ENCODE results near the gene CAMK2N1. TPM values are rescaled to one million over a fixed set of nuclear protein-coding genes. Genes with fewer than 3 reads are reported as not detected.

CAMK2N1 gene
- total RNA-seq, 1 donor from 2014 or later, result 7.7 TPM

- ATAC-seq, result no peak
Observed at GRCh38 chr1:20443703-20444586, 42.1 kb downstream of the CAMK2N1 start.

DNA sequence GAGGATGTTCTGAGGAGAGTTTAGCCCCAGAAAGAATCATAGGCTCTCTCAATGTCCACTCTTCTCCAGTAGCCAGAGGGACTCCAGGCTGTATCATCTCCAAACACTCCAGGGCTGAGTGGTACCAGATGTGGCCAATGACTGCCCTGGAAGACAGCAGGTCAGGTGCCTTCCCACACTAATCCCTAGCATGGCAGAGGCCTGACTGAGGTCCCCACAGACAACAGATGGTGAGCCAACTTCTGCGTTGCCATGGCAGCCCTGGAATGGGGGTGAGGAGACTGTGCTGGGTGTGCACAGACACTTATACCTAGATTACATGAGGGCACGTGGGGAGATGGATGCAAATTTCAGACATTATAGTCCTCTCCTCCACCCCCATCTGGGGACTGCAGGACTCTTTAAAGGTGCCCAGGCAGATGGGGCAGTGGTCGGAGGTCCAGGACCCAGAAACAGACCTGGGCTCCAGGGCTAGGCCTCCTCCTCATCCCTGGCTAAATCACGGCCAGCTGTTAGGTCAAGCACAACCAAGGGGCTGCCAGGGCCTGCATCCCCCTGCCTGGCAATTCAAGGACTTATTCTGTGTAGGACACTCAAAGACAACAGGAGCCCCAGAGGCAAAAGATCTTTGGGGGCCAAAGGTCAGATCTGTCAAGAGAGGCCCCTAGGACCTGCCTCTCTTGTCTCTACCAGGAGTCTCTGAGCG is 42.9 kb downstream of the CAMK2N1 start:
- ATAC-seq, result no peak

DNA sequence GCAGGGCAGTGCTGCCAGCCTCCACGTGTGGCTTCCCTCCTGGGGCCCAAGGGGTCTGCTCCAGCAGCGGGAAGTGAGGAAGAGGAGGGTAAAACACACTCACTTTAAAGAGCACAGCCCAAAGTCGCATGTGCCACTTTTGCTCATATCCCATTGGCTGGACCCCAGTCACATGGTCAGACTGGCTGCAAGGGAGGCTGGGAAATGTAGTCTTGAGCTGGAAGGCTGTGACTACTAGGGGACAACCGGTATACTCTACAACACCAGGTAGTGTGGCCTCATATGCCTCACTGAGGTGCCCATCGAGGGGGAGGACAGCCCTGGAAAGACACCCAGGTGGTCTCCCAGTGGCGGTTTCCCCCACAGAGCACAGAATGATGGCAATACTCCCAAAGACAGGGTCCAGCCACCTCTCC is 45.2 kb downstream of the CAMK2N1 start:
- peak; percentile 60 for ATAC-seq

- ATAC-seq, result no peak
Observed at GRCh38 chr1:20439282-20439681, 46.7 kb downstream of the CAMK2N1 start.

GRCh38 chr1:20437640-20438039 is 48.4 kb downstream of the CAMK2N1 start:
- ATAC-seq, result no peak

GRCh38 chr1:20432891-20433290 is 53.1 kb downstream of the CAMK2N1 start:
- ATAC-seq, result no peak

Other genes with a start within 250 kb of the CAMK2N1 start
- gene VWA5B1, start 195.3 kb downstream of the CAMK2N1 start, total RNA-seq, result not detected
- 17.1 TPM for gene MUL1, start 21.9 kb upstream of the CAMK2N1 start, total RNA-seq
- 0.12 TPM for gene FAM43B, start 66.4 kb upstream of the CAMK2N1 start, total RNA-seq
- 97.6 TPM for gene CDA, start 102.9 kb upstream of the CAMK2N1 start, total RNA-seq
- 36.8 TPM for gene PINK1, start 147.2 kb upstream of the CAMK2N1 start, total RNA-seq
- gene DDOST, start 175.2 kb upstream of the CAMK2N1 start, total RNA-seq, result 134 TPM
- 0.60 TPM for gene KIF17, start 231.8 kb upstream of the CAMK2N1 start, total RNA-seq
- 0.64 TPM for gene SH2D5, start 246.5 kb upstream of the CAMK2N1 start, total RNA-seq

Data from esophagus mucosa (tissue), 1 donor.